K562 treated with DMSO at 1 percent for 12 hours (cell line): ENCODE results near the gene MYF5. TPM values are rescaled to one million over a fixed set of nuclear protein-coding genes. Genes with fewer than 3 reads are reported as not detected.

Source experiments
- total RNA-seq: library from RNA; unstranded; fragments of 300-600 nt; gene quantifications from 2 replicates; pipeline ENCODE4 v1.2.3, GENCODE V29; 2022; ENCODE audit not compliant: insufficient read depth

The MYF5 gene
- total RNA-seq, result not detected in 2 replicates

DNA sequence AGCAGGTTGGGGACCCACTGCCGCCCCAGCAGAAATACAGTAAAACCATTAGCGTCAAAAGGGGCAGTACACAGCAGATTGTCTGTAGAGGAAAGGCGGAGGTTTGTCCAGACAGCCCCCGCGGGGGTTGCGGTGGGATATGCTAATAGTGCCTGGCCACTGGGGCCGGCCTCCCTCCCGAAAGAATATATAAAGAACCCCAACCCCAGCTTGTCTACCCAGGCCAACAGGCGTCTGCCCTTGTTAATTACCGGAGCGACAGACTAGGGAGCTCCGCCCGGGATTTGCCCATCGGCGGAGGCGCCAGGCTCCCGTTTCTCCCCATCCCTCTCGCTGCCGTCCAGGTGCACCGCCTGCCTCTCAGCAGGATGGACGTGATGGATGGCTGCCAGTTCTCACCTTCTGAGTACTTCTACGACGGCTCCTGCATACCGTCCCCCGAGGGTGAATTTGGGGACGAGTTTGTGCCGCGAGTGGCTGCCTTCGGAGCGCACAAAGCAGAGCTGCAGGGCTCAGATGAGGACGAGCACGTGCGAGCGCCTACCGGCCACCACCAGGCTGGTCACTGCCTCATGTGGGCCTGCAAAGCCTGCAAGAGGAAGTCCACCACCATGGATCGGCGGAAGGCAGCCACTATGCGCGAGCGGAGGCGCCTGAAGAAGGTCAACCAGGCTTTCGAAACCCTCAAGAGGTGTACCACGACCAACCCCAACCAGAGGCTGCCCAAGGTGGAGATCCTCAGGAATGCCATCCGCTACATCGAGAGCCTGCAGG lies at the start of gene MYF5:
TSS of gene MYF5 (plus strand) at position 217 of the 774 bp plus-strand sequence. CDS start at position 369, 152 bp downstream.

DNA sequence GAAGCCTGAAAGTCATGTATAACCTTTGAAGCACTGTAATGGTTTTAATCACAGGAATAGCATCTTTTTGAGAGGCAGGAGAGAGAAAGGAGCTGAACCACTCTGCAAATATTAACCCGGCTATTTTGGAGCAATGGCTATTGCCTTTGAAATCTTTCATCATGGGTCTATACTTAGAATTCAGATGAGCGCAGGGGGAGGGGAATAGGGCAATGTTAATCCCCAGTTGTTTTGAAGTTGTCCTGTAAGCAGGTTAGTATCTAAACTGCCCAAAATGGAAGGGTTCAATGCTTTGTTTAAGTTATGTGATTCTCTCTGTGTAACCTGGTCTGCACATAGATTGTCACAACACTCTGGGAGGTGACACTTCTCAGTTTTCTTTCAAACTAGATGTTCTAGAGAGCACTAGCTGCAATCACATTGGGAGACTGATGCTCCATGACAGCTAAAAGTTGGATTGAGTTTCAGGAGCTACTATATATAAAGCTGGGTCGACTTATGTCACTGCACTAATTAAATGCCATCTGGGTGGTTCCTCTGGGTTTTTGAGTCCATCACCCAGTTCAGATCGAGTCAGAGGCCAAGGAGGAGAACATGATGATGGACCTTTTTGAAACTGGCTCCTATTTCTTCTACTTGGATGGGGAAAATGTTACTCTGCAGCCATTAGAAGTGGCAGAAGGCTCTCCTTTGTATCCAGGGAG lies 9.4 kb upstream of the MYF5 start, which contains the start of gene MYF6:
TSS of gene MYF6 (plus strand) at position 509 of the 704 bp plus-strand sequence. CDS start at position 595, 86 bp downstream.

Other genes starting within 250 kb of the MYF5 start
- gene MYF6, start 9.3 kb upstream of the MYF5 start, total RNA-seq, result not detected in 2 replicates
- gene LIN7A, start 221.0 kb downstream of the MYF5 start, total RNA-seq, result not detected in 2 replicates